SK-N-SH (cell line): Measurements from ENCODE around the gene TMEM170B. TPM values are rescaled to one million over a fixed set of nuclear protein-coding genes. Genes with fewer than 3 reads are reported as not detected.

ENCODE experiments used
- CTCF ChIA-PET: fragments of 300-600, 350-600 bp; formaldehyde crosslinking; extraction: SDS; loops from one replicate; lab custom pipeline; 2021; lab: Yijun Ruan, JAX
- POLR2A ChIA-PET: fragments of 350-600 bp; sonication (Branson Sonifier 250); formaldehyde crosslinking; extraction: SDS; loops from one replicate; lab custom pipeline; 2020; ENCODE audit warnings: antibody characterized with exemption, inconsistent platforms; lab: Yijun Ruan, JAX
- DNase-seq: peaks from one replicate; pipeline ENCODE4 v3.0.0; 2012
- H2AFZ ChIP-seq: fragments of 200-600 bp; sonication (generic); 2 replicates; pipeline ENCODE4 v1.8.1; 2016; ENCODE audit warnings: antibody characterized with exemption, mild to moderate bottlenecking, low read depth
- H3F3A ChIP-seq: fragments of 200-600 bp; sonication (generic); replicated peaks from 2 replicates; pipeline ENCODE3; 2016; ENCODE audit warnings: antibody characterized with exemption, mild to moderate bottlenecking; ENCODE audit not compliant: insufficient read depth
- H3K27ac ChIP-seq, 2 experiments: fragments of 200-500 bp in 1 of 2; fragments of 200-600 bp in 1 of 2; sonication (Bioruptor generic) in 1 of 2; sonication (generic), shearing (Covaris generic) in 1 of 2; 2 replicates each; pipeline versions ENCODE4 v1.5.1 to v1.6.1; 2014 to 2016; ENCODE audit warnings: low read depth in 2 of 2, inconsistent platforms in 1 of 2, low read length in 1 of 2, mild to moderate bottlenecking in 1 of 2, mixed read lengths in 1 of 2
- H3K27me3 ChIP-seq: fragments of 200-600 bp; sonication (generic), shearing (Covaris generic); 2 replicates; pipeline ENCODE4 v1.6.1; 2016; ENCODE audit warnings: mixed run types; ENCODE audit not compliant: insufficient read depth
- H3K36me3 ChIP-seq, 2 experiments: fragments of 200-500 bp in 1 of 2; fragments of 200-600 bp in 1 of 2; sonication (Bioruptor generic) in 1 of 2; sonication (generic) in 1 of 2; replicated peaks in 1 of 2; 2 replicates each; pipeline versions ENCODE3 to v1.5.1; 2014 to 2016; ENCODE audit warnings: low read length in 1 of 2, mild to moderate bottlenecking in 1 of 2; ENCODE audit not compliant: insufficient read depth in 2 of 2, control insufficient read depth in 1 of 2
- H3K4me1 ChIP-seq, 2 experiments: fragments of 200-500 bp in 1 of 2; fragments of 200-600 bp in 1 of 2; sonication (Bioruptor generic) in 1 of 2; sonication (generic), shearing (Covaris generic) in 1 of 2; 2 replicates each; pipeline versions ENCODE4 v1.5.1 to v1.6.1; 2014 to 2016; ENCODE audit warnings: low read depth in 1 of 2, low read length in 1 of 2, mixed run types in 1 of 2; ENCODE audit not compliant: insufficient read depth in 2 of 2, control insufficient read depth in 1 of 2
- H3K4me2 ChIP-seq: fragments of 200-600 bp; sonication (generic), shearing (Covaris generic); 2 replicates; pipeline ENCODE4 v1.6.1; 2017; ENCODE audit warnings: mixed run types
- H3K4me3 ChIP-seq, 2 experiments: fragments of 200-500 bp in 1 of 2; fragments of 200-600 bp in 1 of 2; sonication (Bioruptor generic) in 1 of 2; sonication (generic), shearing (Covaris generic) in 1 of 2; 2 replicates each; pipeline versions ENCODE4 v1.5.1 to v1.8.1; 2014 to 2016; ENCODE audit warnings: low read depth in 2 of 2, inconsistent platforms in 1 of 2, low read length in 1 of 2, mild to moderate bottlenecking in 1 of 2, mixed read lengths in 1 of 2, moderate library complexity in 1 of 2
- H3K79me2 ChIP-seq: fragments of 200-600 bp; sonication (generic); 2 replicates; pipeline ENCODE4 v1.8.1; 2017; ENCODE audit warnings: mild to moderate bottlenecking; ENCODE audit not compliant: insufficient read depth
- H3K9ac ChIP-seq: fragments of 200-600 bp; sonication (generic); 2 replicates; pipeline ENCODE4 v1.6.1; 2017; ENCODE audit warnings: mixed run types
- H3K9me2 ChIP-seq: fragments of 200-600 bp; sonication (generic); 2 replicates; pipeline ENCODE4 v1.6.1; 2017; ENCODE audit warnings: mixed run types
- H3K9me3 ChIP-seq: fragments of 200-600 bp; sonication (generic); 2 replicates; pipeline ENCODE4 v1.6.1; 2017; ENCODE audit warnings: mixed run types, mild to moderate bottlenecking, moderate library complexity
- H4K20me1 ChIP-seq: fragments of 200-600 bp; sonication (generic); 2 replicates; pipeline ENCODE4 v1.6.1; 2017; ENCODE audit warnings: mild to moderate bottlenecking, mixed run types; ENCODE audit not compliant: insufficient read depth
- EZH2phosphoT487 ChIP-seq: fragments of 200-600 bp; sonication (generic); IDR thresholded peaks from 2 replicates; pipeline ENCODE4 v1.6.1; 2017; ENCODE audit warnings: low read depth, mixed run types, mild to moderate bottlenecking, antibody characterized with exemption, moderate library complexity, borderline replicate concordance
- GABPA ChIP-seq: IDR thresholded peaks from 2 replicates; pipeline ENCODE4 v1.4.0; 2012; ENCODE audit warnings: low read depth, mild to moderate bottlenecking
- NFIC ChIP-seq: IDR thresholded peaks from 2 replicates; pipeline ENCODE4 v1.4.0; 2012; ENCODE audit warnings: borderline replicate concordance
- NRF1 ChIP-seq: IDR thresholded peaks from 2 replicates; pipeline ENCODE4 v1.6.1; 2012; ENCODE audit warnings: low read depth, mild to moderate bottlenecking, low read length
- PBX3 ChIP-seq: IDR thresholded peaks from 2 replicates; pipeline ENCODE4; 2012
- RAD21 ChIP-seq: IDR thresholded peaks from 2 replicates; pipeline ENCODE4 v1.6.1; 2012; ENCODE audit warnings: mild to moderate bottlenecking, low read length
- RFX5 ChIP-seq: IDR thresholded peaks from 2 replicates; pipeline ENCODE4 v1.6.1; 2012; ENCODE audit warnings: mild to moderate bottlenecking, improper control_type of control experiment, low read length
- SIN3A ChIP-seq: IDR thresholded peaks from 2 replicates; pipeline ENCODE4 v1.6.1; 2012; ENCODE audit warnings: low read depth, mild to moderate bottlenecking, low read length, moderate library complexity, borderline replicate concordance
- TAF1 ChIP-seq: IDR thresholded peaks from 2 replicates; pipeline ENCODE4 v1.6.1; 2012; ENCODE audit warnings: low read depth, mild to moderate bottlenecking, low read length, moderate library complexity, borderline replicate concordance
- WGBS: methylation state at CpG from one replicate; pipeline ENCODE4 v1.1.6; 2017; ENCODE audit warnings: low lambda C conversion rate; 5-methylcytosine and 5-hydroxymethylcytosine counted together
- polyA plus RNA-seq, 3 experiments: library from polyadenylated mRNA; depleted of rRNA; stranded (reverse); fragments of >200 nt; gene quantifications; 2 replicates each; pipeline ENCODE4 v1.2.3, GENCODE V29; 2012
- TF ChIP-seq, protein P1 (sequence below): fragments of 150-350 bp; IDR thresholded peaks from 2 replicates; pipeline ENCODE4 v1.6.1; 2016; ENCODE audit warnings: mild to moderate bottlenecking, low read depth, low read length
- TF ChIP-seq, protein P2 (sequence below): IDR thresholded peaks from 2 replicates; pipeline ENCODE4 v1.4.0; 2012; ENCODE audit warnings: low read depth
- TF ChIP-seq, protein P3 (sequence below): IDR thresholded peaks from 2 replicates; pipeline ENCODE4 v1.6.1; 2012; ENCODE audit warnings: mild to moderate bottlenecking, low read depth, low read length, moderate library complexity
- TF ChIP-seq, protein P4 (sequence below): fragments of 150-350 bp; IDR thresholded peaks from 2 replicates; pipeline ENCODE4 v1.6.1; 2017; ENCODE audit warnings: antibody characterized with exemption, low read length, low read depth, borderline replicate concordance

The TMEM170B gene
- polyA plus RNA-seq, 1 of the 3 experiments (the other 2 are of a cell fraction) = 0.44 TPM

DNA sequence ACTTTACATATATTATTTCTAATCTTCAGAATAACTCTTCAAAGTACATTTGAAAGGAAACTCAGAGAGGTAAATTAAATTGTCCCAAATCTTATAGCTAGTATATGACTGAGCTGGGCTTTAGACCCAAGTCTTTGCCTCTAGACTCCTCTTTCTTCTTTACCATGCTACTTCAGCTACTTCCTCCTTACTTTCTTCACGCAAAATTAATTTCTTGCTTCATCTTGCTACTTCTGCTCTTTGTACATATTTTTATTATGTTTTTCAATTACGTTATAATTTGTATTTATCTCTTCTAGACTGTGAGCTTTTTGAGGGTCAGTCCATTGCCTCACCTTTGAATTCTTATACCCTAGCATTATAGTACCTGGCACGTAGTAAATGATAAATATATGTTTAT, 5.3 kb downstream of the TMEM170B start:
- H3K9ac ChIP-seq = no peak overlapping the region
- no peaks in the 10 kb centered on the region for H3K27me3 ChIP-seq
- no peaks in the 10 kb centered on the region for H3K36me3 ChIP-seq
- no peaks in the 10 kb centered on the region for H3K9me2 ChIP-seq
- no peak for DNase-seq
- H2AFZ ChIP-seq = no peak overlapping the region
- WGBS = 83% methylated on average over 3 of the region's 3 CpGs
- no peak for TF ChIP-seq RAD21
- TF ChIP-seq TAF1 = no peak
- TF ChIP-seq, protein P1, sequence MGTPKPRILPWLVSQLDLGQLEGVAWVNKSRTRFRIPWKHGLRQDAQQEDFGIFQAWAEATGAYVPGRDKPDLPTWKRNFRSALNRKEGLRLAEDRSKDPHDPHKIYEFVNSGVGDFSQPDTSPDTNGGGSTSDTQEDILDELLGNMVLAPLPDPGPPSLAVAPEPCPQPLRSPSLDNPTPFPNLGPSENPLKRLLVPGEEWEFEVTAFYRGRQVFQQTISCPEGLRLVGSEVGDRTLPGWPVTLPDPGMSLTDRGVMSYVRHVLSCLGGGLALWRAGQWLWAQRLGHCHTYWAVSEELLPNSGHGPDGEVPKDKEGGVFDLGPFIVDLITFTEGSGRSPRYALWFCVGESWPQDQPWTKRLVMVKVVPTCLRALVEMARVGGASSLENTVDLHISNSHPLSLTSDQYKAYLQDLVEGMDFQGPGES = no peak
- no peak for TF ChIP-seq NRF1
- TF ChIP-seq, protein P2, sequence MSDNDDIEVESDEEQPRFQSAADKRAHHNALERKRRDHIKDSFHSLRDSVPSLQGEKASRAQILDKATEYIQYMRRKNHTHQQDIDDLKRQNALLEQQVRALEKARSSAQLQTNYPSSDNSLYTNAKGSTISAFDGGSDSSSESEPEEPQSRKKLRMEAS = no peak
- no peak for TF ChIP-seq SIN3A
- TF ChIP-seq GABPA = no peak
- TF ChIP-seq RFX5 = no peak
- TF ChIP-seq, protein P3, sequence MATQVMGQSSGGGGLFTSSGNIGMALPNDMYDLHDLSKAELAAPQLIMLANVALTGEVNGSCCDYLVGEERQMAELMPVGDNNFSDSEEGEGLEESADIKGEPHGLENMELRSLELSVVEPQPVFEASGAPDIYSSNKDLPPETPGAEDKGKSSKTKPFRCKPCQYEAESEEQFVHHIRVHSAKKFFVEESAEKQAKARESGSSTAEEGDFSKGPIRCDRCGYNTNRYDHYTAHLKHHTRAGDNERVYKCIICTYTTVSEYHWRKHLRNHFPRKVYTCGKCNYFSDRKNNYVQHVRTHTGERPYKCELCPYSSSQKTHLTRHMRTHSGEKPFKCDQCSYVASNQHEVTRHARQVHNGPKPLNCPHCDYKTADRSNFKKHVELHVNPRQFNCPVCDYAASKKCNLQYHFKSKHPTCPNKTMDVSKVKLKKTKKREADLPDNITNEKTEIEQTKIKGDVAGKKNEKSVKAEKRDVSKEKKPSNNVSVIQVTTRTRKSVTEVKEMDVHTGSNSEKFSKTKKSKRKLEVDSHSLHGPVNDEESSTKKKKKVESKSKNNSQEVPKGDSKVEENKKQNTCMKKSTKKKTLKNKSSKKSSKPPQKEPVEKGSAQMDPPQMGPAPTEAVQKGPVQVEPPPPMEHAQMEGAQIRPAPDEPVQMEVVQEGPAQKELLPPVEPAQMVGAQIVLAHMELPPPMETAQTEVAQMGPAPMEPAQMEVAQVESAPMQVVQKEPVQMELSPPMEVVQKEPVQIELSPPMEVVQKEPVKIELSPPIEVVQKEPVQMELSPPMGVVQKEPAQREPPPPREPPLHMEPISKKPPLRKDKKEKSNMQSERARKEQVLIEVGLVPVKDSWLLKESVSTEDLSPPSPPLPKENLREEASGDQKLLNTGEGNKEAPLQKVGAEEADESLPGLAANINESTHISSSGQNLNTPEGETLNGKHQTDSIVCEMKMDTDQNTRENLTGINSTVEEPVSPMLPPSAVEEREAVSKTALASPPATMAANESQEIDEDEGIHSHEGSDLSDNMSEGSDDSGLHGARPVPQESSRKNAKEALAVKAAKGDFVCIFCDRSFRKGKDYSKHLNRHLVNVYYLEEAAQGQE = no peak
- TF ChIP-seq, protein P4, sequence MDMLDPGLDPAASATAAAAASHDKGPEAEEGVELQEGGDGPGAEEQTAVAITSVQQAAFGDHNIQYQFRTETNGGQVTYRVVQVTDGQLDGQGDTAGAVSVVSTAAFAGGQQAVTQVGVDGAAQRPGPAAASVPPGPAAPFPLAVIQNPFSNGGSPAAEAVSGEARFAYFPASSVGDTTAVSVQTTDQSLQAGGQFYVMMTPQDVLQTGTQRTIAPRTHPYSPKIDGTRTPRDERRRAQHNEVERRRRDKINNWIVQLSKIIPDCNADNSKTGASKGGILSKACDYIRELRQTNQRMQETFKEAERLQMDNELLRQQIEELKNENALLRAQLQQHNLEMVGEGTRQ = no peak
- no peak for TF ChIP-seq PBX3
- TF ChIP-seq NFIC = no peak
- no peak for TF ChIP-seq EZH2phosphoT487
- no peak overlapping the region for H3K27ac ChIP-seq
- H3F3A ChIP-seq = peaks cover 7% of the 10 kb centered on the region
- no peak overlapping the region for H3K4me2 ChIP-seq
- no peaks in the 10 kb centered on the region for H4K20me1 ChIP-seq
- POLR2A ChIA-PET = no interaction called here
- CTCF ChIA-PET = interaction anchor here (1.2 to 2.0 kb wide), 2 partner anchors 33 to 42 kb away, joined by 3 to 6 read pairs; no protein-coding TSS in a partner anchor
- H3K4me3 ChIP-seq = no peak overlapping the region
- H3K79me2 ChIP-seq = no peaks in the 10 kb centered on the region
- H3K4me1 ChIP-seq = no peaks in the 10 kb centered on the region; a peak in 2 of 4 replicates
- no peaks in the 10 kb centered on the region for H3K9me3 ChIP-seq
